GM23338 (cell line): ENCODE measurements around the gene FBXO45. TPM values are rescaled to one million over a fixed set of nuclear protein-coding genes. Genes with fewer than 3 reads are reported as not detected.

Experiments
- ATAC-seq: fragments of 200-7000 bp; cut with Tn5 transposase; 3 replicates; pipeline ENCODE4 v1.9.1; 2020
- DNase-seq: peaks from one replicate; pipeline ENCODE4 v3.0.0-alpha.2; 2015; ENCODE audit warnings: low spot score
- H2AFZ ChIP-seq: fragments of 200-600 bp; sonication (generic); 2 replicates; pipeline ENCODE4 v1.8.0; 2016; ENCODE audit warnings: antibody characterized with exemption, mild to moderate bottlenecking, moderate library complexity
- H3F3A ChIP-seq: fragments of 200-600 bp; sonication (generic); replicated peaks from 2 replicates; pipeline ENCODE4 v1.8.0; 2017; ENCODE audit warnings: antibody characterized with exemption, mixed run types, low read depth
- H3K27ac ChIP-seq: fragments of 200-600 bp; sonication (generic); 2 replicates; pipeline ENCODE4 v1.6.1; 2016; ENCODE audit warnings: low read depth
- H3K27me3 ChIP-seq: fragments of 200-600 bp; sonication (generic); 2 replicates; pipeline ENCODE4 v1.8.0; 2016; ENCODE audit warnings: mild to moderate bottlenecking, mixed run types, moderate library complexity; ENCODE audit not compliant: insufficient read depth
- H3K36me3 ChIP-seq: fragments of 200-600 bp; sonication (generic); 2 replicates; pipeline ENCODE4 v1.8.0; 2016; ENCODE audit warnings: mild to moderate bottlenecking; ENCODE audit not compliant: insufficient read depth
- H3K4me1 ChIP-seq: fragments of 200-600 bp; sonication (generic); 2 replicates; pipeline ENCODE4 v1.8.0; 2016; ENCODE audit warnings: mild to moderate bottlenecking, moderate library complexity; ENCODE audit not compliant: insufficient read depth
- H3K4me2 ChIP-seq: fragments of 200-600 bp; sonication (generic); 2 replicates; pipeline ENCODE4 v1.7.1; 2017; ENCODE audit warnings: mixed run types
- H3K4me3 ChIP-seq: fragments of 200-600 bp; sonication (generic); 2 replicates; pipeline ENCODE4 v1.6.1; 2016; ENCODE audit warnings: mixed run types
- H3K79me2 ChIP-seq: fragments of 200-600 bp; sonication (generic); replicated peaks from 2 replicates; pipeline ENCODE4 v1.8.0; 2017; ENCODE audit warnings: mild to moderate bottlenecking; ENCODE audit not compliant: insufficient read depth
- H3K9me2 ChIP-seq: fragments of 200-600 bp; sonication (generic); 2 replicates; pipeline ENCODE4 v1.8.0; 2017; ENCODE audit not compliant: insufficient read depth
- H4K20me1 ChIP-seq: fragments of 200-600 bp; sonication (generic); replicated peaks from 2 replicates; pipeline ENCODE4 v1.8.0; 2017; ENCODE audit warnings: mild to moderate bottlenecking; ENCODE audit not compliant: insufficient read depth
- H3K27ac Mint-ChIP-seq: 2 replicates; pipeline ENCODE4 v1.8.0; 2020; ENCODE audit warnings: inconsistent platforms, mild to moderate bottlenecking, moderate library complexity, mixed read lengths
- H3K27me3 Mint-ChIP-seq: 3 replicates; pipeline ENCODE4 v1.8.0; 2022; ENCODE audit warnings: low read depth, mild to moderate bottlenecking, moderate library complexity, mixed read lengths, inconsistent platforms; ENCODE audit not compliant: insufficient read depth, poor library complexity
- H3K36me3 Mint-ChIP-seq: 3 replicates; pipeline ENCODE4 v1.8.0; 2021; ENCODE audit warnings: low read depth, mild to moderate bottlenecking, inconsistent platforms, moderate library complexity, mixed read lengths
- H3K4me1 Mint-ChIP-seq: 3 replicates; pipeline ENCODE4 v1.8.0; 2020; ENCODE audit warnings: mild to moderate bottlenecking, inconsistent platforms, mixed read lengths
- H3K4me3 Mint-ChIP-seq: 3 replicates; pipeline ENCODE4 v1.8.0; 2021; ENCODE audit warnings: moderate library complexity, mild to moderate bottlenecking, inconsistent platforms, mixed read lengths
- H3K9me3 Mint-ChIP-seq: 3 replicates; pipeline ENCODE4 v1.8.0; 2020; ENCODE audit warnings: moderate library complexity, mild to moderate bottlenecking, inconsistent platforms, mixed read lengths
- CREB1 ChIP-seq: fragments of 250-450 bp; sonication (Bioruptor Pico); IDR thresholded peaks from 2 replicates; pipeline ENCODE4 v1.5.0; 2020; ENCODE audit warnings: low read depth, mild to moderate bottlenecking, moderate library complexity
- EZH2 ChIP-seq: fragments of 200-600 bp; sonication (generic); IDR thresholded peaks from one replicate; pipeline ENCODE4 v1.8.0; 2017; ENCODE audit warnings: antibody characterized with exemption, mild to moderate bottlenecking, low read depth; ENCODE audit not compliant: unreplicated experiment
- STAT1 ChIP-seq: IDR thresholded peaks from one replicate; pipeline ENCODE4 v1.6.1; 2016; ENCODE audit warnings: antibody characterized with exemption; ENCODE audit not compliant: unreplicated experiment
- polyA plus RNA-seq: library from polyadenylated mRNA; unstranded; fragments of >200 nt; fragmentation: Nextera tagmentation; extraction: Ambion mirVana; gene quantifications from 2 replicates; pipeline ENCODE4 v1.2.1, GENCODE V29; 2016
- total RNA-seq: library from RNA; depleted of rRNA; stranded (reverse); fragments of >200 nt; shearing (Covaris generic); gene quantifications from 2 replicates; pipeline ENCODE4 v1.2.3, GENCODE V29; 2014
- TF ChIP-seq, protein P1 (sequence below): IDR thresholded peaks from 2 replicates; pipeline ENCODE4 v1.6.1; 2016; ENCODE audit warnings: antibody characterized with exemption
- TF ChIP-seq, protein P2 (sequence below), 2 experiments: fragments of 200-600 bp in 1 of 2; sonication (generic) in 1 of 2; conservative IDR thresholded peaks; 2 replicates each; pipeline versions ENCODE4 v1.5.1 to v1.6.1; 2016 to 2017; ENCODE audit warnings: antibody characterized with exemption in 2 of 2, low read depth in 2 of 2, mild to moderate bottlenecking in 2 of 2, moderate library complexity in 1 of 2

FBXO45 gene
- total and polyA plus RNA-seq, 2 experiments from 2014 or later, result 10.3 to 23.7 TPM

DNA sequence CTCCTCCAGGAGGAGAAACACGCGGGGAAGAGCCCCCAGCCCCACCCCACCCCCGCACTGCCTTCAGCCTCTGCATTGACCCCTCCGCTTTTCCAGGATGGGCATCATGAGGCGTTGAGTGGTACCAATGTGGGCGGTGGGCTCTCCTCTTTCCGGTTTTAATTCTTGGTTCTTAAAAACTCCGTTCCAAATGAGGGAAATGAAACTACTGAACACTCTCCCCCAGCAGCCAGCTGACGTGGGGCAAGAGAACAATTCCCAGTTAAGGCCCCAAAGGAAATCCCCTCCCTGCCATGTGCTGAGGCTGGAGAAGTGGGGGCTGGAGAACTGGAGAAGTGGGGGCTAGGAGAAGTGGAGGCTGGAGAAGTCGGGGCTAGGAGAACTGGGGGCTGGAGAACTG is 65.8 kb downstream of the FBXO45 start:
- Histone ChIP-seq H3K36me3 (no peaks in the 10 kb centered on the region), H2AFZ (no peak overlapping the region), H3K9me2 (no peaks in the 10 kb centered on the region), H3K27me3 (peaks cover 12% of the 10 kb centered on the region), H3K4me2 (no peak overlapping the region), H3K79me2 (no peaks in the 10 kb centered on the region), H3K27ac (no peak overlapping the region), H3K4me3 (no peak overlapping the region), H3F3A (peaks cover 26% of the 10 kb centered on the region), H3K4me1 (peaks cover 24% of the 10 kb centered on the region), H4K20me1 (no peaks in the 10 kb centered on the region)
- H3K9me3 Mint-ChIP-seq, result no peaks in the 10 kb centered on the region; the same call in 2 of the 3 replicates
- ATAC-seq (no peak), DNase-seq (no peak)
- TF ChIP-seq, protein P1, sequence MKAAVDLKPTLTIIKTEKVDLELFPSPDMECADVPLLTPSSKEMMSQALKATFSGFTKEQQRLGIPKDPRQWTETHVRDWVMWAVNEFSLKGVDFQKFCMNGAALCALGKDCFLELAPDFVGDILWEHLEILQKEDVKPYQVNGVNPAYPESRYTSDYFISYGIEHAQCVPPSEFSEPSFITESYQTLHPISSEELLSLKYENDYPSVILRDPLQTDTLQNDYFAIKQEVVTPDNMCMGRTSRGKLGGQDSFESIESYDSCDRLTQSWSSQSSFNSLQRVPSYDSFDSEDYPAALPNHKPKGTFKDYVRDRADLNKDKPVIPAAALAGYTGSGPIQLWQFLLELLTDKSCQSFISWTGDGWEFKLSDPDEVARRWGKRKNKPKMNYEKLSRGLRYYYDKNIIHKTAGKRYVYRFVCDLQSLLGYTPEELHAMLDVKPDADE, result no peak
- no peaks in the 10 kb centered on the region; the same call in 2 of the 3 replicates for H3K36me3 Mint-ChIP-seq
- no peak overlapping the region for H3K4me3 Mint-ChIP-seq
- H3K27ac Mint-ChIP-seq, result no peak overlapping the region
- H3K27me3 Mint-ChIP-seq, result peaks cover 15% of the 10 kb centered on the region
- peaks cover 38% of the 10 kb centered on the region for H3K4me1 Mint-ChIP-seq

DNA sequence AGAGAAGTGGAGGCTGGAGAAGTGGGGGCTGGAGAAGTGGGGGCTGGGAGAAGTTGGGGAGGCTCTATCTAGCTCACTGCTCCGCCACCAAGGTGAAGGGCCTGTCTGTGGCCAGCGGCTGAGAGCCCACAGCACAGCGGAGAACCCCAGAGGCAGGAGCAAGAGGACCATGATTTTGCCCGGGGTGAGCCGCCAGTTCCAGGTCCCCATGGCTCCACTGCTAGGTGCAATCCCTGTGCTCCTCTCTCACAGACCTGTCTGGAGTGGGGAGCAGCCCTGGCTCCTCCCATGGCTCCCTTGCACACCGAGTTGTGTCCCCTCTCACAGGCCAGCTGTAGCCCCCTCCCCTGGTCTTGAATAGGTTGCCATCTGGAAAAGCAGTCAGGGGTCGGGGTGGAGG is 66.4 kb downstream of the FBXO45 start:
- Mint-ChIP-seq H3K4me3 (no peak overlapping the region), H3K9me3 (no peaks in the 10 kb centered on the region; the same call in 2 of the 3 replicates), H3K27me3 (peaks cover 14% of the 10 kb centered on the region), H3K36me3 (no peaks in the 10 kb centered on the region; the same call in 2 of the 3 replicates), H3K27ac (no peak overlapping the region), H3K4me1 (peaks cover 42% of the 10 kb centered on the region)
- TF ChIP-seq STAT1, result no peak
- Histone ChIP-seq H3K27ac (no peak overlapping the region), H3F3A (peaks cover 26% of the 10 kb centered on the region), H3K36me3 (no peaks in the 10 kb centered on the region), H2AFZ (no peak overlapping the region), H3K4me3 (no peak overlapping the region), H3K27me3 (peaks cover 12% of the 10 kb centered on the region), H3K9me2 (no peaks in the 10 kb centered on the region), H3K79me2 (no peaks in the 10 kb centered on the region), H3K4me2 (no peak overlapping the region), H4K20me1 (no peaks in the 10 kb centered on the region), H3K4me1 (peaks cover 26% of the 10 kb centered on the region)
- DNase-seq, result no peak
- ATAC-seq, result no peak

DNA sequence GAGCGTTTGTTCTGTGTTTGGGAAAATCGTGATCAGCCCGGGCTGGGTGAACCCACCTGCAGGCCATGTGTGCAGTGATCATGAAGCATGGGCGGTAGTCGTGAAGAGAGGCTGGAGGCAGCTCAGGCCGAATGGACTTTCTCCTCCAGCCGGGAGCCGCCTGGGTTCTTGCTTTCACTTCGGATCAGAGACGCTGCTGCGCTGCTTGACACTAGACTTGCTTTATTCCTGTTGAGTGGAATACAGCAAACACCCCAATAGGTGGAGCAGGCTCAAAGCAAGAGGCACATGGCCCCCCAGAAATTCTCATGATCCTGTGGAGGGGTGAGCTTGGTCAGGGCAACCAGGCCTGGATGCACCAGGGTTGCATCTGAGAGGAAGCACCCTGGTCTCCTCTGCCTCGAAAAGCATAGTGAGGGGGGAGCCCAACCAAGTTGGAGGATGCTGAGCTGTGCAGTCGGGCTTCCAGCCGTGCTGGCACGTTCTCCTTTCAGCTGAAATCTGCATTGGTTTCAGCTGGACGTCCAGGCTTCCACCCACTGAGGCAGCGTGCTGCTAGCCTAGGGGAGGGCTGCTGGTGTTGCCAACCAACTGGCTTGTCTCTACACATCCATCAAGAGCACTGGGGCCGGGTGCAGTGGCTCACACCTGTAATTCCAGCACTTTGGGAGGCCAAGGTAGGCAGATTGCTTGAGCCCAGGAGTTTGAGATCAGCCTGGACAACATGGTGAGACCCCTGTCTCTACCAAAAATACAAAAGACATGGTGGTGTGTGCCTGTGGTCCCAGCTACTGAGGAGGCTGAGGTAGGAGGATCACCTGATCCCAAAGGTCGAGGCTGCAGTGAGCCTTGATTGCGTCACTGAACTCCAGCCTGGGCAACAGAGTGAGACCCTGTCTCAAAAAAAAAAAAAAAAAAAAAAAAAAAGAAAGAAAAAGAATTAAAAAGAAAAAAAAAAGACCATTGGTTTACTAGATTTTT is 68.2 kb downstream of the FBXO45 start:
- no peak overlapping the region for H3K27ac Mint-ChIP-seq
- H3K27me3 Mint-ChIP-seq, result peaks cover 16% of the 10 kb centered on the region
- H3K36me3 Mint-ChIP-seq, result no peaks in the 10 kb centered on the region; the same call in 2 of the 3 replicates
- no peak for DNase-seq
- Histone ChIP-seq H3K27ac (no peak overlapping the region), H3K9me2 (no peaks in the 10 kb centered on the region), H3K4me3 (no peak overlapping the region), H2AFZ (peak overlapping the region; percentile 38; the same call in 1 of the 2 replicates), H3K36me3 (no peaks in the 10 kb centered on the region), H3K4me1 (peaks cover 19% of the 10 kb centered on the region), H3K4me2 (no peak overlapping the region), H3F3A (peaks cover 25% of the 10 kb centered on the region), H3K27me3 (peaks cover 18% of the 10 kb centered on the region), H4K20me1 (no peaks in the 10 kb centered on the region), H3K79me2 (no peaks in the 10 kb centered on the region)
- no peaks in the 10 kb centered on the region; the same call in 2 of the 3 replicates for H3K9me3 Mint-ChIP-seq
- peaks cover 39% of the 10 kb centered on the region for H3K4me1 Mint-ChIP-seq
- ATAC-seq, result no peak
- H3K4me3 Mint-ChIP-seq, result no peak overlapping the region
- TF ChIP-seq, protein P2, sequence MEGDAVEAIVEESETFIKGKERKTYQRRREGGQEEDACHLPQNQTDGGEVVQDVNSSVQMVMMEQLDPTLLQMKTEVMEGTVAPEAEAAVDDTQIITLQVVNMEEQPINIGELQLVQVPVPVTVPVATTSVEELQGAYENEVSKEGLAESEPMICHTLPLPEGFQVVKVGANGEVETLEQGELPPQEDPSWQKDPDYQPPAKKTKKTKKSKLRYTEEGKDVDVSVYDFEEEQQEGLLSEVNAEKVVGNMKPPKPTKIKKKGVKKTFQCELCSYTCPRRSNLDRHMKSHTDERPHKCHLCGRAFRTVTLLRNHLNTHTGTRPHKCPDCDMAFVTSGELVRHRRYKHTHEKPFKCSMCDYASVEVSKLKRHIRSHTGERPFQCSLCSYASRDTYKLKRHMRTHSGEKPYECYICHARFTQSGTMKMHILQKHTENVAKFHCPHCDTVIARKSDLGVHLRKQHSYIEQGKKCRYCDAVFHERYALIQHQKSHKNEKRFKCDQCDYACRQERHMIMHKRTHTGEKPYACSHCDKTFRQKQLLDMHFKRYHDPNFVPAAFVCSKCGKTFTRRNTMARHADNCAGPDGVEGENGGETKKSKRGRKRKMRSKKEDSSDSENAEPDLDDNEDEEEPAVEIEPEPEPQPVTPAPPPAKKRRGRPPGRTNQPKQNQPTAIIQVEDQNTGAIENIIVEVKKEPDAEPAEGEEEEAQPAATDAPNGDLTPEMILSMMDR (conservative IDR thresholded peaks at IDR 0.05; ENCODE audit: low read depth in 2 of 2), result no peak
- TF ChIP-seq EZH2, result no peak
- no peak for TF ChIP-seq CREB1
